HG02943 (cell line): ENCODE data around the gene JOSD2.

ENCODE experiments used
- ATAC-seq: cut with Tn5 transposase; IDR thresholded peaks from one replicate; pipeline ENCODE4 v1.9.1; 2021; ENCODE audit warnings: mild to moderate bottlenecking, low read depth, moderate library complexity; ENCODE audit not compliant: unreplicated experiment

The JOSD2 gene

DNA sequence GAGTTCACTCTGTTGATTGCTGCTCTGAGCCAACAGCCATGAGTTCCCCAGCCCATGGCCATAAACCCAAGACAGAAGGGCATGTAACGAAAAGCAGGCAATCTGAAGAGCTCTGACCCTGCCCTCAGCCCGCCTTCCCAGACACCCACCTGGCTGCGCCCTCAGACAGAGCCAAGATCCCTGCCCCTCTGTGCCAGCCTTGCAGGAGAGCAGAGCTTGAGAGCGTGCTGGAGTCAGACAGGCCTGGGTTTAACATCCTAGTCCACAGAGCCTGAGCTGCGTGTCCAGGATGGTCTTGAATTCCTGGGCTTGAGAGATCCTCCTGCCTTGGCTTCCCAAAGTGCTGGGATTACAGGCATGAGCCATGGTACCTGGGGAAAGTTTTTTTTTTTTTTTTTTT is 53.7 kb downstream of the JOSD2 start:
- ATAC-seq, result no peak
